Epithelial cell of esophagus (primary cell): ENCODE data around the gene TEX53.

ENCODE experiments used
- DNase-seq: peaks from one replicate; pipeline ENCODE4 v3.0.0; 2010; ENCODE audit warnings: low read depth
- H3K4me3 ChIP-seq: 2 replicates; pipeline ENCODE4 v1.5.1; 2011; ENCODE audit warnings: mild to moderate bottlenecking, low read length, control low read depth
- TF ChIP-seq, protein P1 (sequence below): IDR thresholded peaks from 2 replicates; pipeline ENCODE4 v1.5.1; 2011; ENCODE audit warnings: low read depth, mild to moderate bottlenecking, low read length, control low read depth, inconsistent platforms; ENCODE audit not compliant: insufficient read depth; ENCODE audit errors: missing control alignments

Gene TEX53

GRCh38 chr9:114612272-114612923 lies 45.2 kb downstream of the TEX53 start:
- TF ChIP-seq, protein P1, sequence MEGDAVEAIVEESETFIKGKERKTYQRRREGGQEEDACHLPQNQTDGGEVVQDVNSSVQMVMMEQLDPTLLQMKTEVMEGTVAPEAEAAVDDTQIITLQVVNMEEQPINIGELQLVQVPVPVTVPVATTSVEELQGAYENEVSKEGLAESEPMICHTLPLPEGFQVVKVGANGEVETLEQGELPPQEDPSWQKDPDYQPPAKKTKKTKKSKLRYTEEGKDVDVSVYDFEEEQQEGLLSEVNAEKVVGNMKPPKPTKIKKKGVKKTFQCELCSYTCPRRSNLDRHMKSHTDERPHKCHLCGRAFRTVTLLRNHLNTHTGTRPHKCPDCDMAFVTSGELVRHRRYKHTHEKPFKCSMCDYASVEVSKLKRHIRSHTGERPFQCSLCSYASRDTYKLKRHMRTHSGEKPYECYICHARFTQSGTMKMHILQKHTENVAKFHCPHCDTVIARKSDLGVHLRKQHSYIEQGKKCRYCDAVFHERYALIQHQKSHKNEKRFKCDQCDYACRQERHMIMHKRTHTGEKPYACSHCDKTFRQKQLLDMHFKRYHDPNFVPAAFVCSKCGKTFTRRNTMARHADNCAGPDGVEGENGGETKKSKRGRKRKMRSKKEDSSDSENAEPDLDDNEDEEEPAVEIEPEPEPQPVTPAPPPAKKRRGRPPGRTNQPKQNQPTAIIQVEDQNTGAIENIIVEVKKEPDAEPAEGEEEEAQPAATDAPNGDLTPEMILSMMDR = no peak
- DNase-seq = no peak
- peak overlapping the region; percentile 66 for H3K4me3 ChIP-seq

GRCh38 chr9:114611516-114612271 lies 45.9 kb downstream of the TEX53 start:
- DNase-seq = peak; percentile 52
- TF ChIP-seq, protein P1 = no peak
- peak overlapping the region; percentile 66 for H3K4me3 ChIP-seq

DNA sequence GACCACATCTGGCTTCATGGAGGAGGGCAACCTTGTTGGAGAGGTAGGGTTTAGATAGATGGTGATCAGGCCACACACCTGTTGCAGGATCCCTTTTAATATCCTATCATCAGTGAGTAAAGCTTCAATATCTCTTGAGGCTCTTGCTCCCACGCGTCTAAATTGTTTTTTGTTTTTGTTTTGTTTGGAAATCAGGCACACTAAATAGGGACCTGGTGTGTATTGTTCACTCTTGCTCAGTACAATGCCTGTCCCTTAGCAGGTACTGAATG lies 49.1 kb downstream of the TEX53 start:
- H3K4me3 ChIP-seq = no peak overlapping the region
- DNase-seq = no peak
- TF ChIP-seq, protein P1 = no peak

- TF ChIP-seq, protein P1 = no peak
- H3K4me3 ChIP-seq = no peak overlapping the region
- DNase-seq = no peak
These were observed 49.7 kb downstream of the TEX53 start for GRCh38 chr9:114607671-114608524.

DNA sequence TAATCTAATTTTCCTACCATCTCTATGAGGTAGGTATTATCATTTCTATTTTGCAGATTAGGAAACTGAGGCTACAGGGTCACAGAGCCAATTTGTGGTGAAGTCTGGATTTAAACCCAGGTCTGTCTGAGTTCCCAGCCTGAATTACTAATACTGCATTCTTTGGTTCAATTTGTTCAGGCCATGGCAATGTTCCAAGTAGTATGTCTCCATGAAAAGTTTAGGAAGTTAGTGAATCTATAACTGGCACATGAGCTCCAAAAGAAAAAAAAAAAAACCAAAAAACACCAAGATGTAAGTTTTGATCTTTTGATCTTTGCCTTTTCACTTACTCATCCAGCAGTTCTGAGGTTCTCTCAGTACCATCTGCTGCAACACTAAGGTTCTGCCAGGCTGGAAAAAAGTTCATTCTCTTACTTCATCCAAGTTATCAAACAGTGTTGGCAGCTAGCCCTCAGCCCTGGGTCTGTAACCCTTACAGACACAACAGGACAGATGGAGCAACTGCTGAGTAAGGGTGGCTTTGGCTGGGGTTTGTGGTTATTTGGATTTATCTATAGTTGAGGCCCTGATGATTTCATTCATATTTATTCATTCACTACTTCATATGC lies 50.9 kb downstream of the TEX53 start:
- no peak for DNase-seq
- no peak overlapping the region for H3K4me3 ChIP-seq
- TF ChIP-seq, protein P1 = no peak
